ENCODE data around the gene MINDY3.
A peak's percentile ranks its signal among the peaks of the same experiment; 100 is the strongest.

MINDY3 gene

DNA sequence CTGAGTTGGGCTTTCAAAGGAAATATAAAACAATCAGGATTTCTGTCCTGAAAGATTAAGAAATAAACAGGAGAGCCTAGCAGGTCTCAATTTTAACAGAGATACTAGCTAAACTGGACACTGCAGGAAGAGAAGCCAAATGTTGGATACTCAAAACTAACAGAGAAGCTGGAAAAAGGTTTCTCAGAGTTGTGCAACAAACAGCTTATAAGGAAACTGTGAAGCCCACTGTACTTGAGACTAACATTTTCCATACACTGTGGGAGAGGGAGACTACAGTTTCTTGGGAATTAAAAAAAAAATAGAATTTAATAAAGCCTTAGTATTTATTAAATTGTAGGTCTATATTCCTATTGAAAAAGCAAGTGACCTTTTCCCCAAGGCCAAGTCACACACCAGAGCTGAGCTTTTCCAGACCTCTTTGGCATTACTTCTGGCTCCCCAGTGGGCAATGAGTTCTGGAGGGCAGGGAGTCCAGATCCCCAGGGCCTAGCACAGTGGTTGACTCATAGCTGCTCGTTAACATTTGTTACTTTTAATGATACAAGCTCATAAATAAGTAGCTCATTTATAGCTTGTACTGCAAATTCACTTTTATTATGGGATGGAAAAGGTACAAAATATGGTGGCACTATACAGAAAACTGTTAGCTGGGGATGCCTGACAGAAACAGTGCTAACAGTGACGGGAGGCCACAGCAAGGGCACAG lies 68.3 kb downstream of the MINDY3 start:
- Histone ChIP-seq H3K27ac (ENCODE audit: low read depth, low read length) (peak overlapping the region; percentile 65), H3K14ac (ENCODE audit: low read length) (peak overlapping the region; percentile 30), H3K4me2 (ENCODE audit: low read length) (no peak overlapping the region), H3K27me3 (ENCODE audit: insufficient read depth, low read length) (no peaks in the 10 kb centered on the region), H4K12ac (ENCODE audit: low read depth, low read length) (no peak overlapping the region), H3K4ac (ENCODE audit: low read depth, low read length) (no peak overlapping the region), H2AFZ (ENCODE audit: insufficient read depth, low read length, poor library complexity) (no peak overlapping the region), H4K91ac (ENCODE audit: low read depth, low read length) (peak overlapping the region; percentile 55), H2BK12ac (ENCODE audit: low read length) (peak overlapping the region; percentile 89), H3K23ac (ENCODE audit: low read length) (no peak overlapping the region), H2AK5ac (ENCODE audit: low read length) (no peak overlapping the region), H3K4me1 (ENCODE audit: control insufficient read depth in 1 of 2, insufficient read depth in 2 of 2, low read length in 2 of 2) (peaks cover 4 to 10% of the 10 kb centered on the region in 2 experiments), H2BK120ac (ENCODE audit: insufficient read depth, low read length, poor library complexity) (peak overlapping the region; percentile 66), H2BK5ac (ENCODE audit: low read depth, low read length, poor library complexity) (no peak overlapping the region), H4K8ac (ENCODE audit: low read depth, low read length) (no peak overlapping the region), H3K9me3 (ENCODE audit: insufficient read depth, low read depth, low read length) (no peaks in the 10 kb centered on the region), H3K18ac (ENCODE audit: low read length) (no peak overlapping the region), H3K79me1 (ENCODE audit: low read length) (no peaks in the 10 kb centered on the region), H3K9ac (ENCODE audit: low read length) (no peak overlapping the region), H3K36me3 (ENCODE audit: control insufficient read depth in 1 of 2, insufficient read depth in 2 of 2, low read length in 2 of 2) (no peaks in the 10 kb centered on the region), H3K79me2 (ENCODE audit: control insufficient read depth, insufficient read depth, low read length, poor library complexity) (no peaks in the 10 kb centered on the region), H3K4me3 (ENCODE audit: low read depth, low read length) (no peak overlapping the region)
- DNase-seq: no peak
- WGBS (ENCODE audit: extremely low coverage, insufficient coverage, insufficient read length): no CpG with 5 or more reads among the region's 2 CpGs

DNA sequence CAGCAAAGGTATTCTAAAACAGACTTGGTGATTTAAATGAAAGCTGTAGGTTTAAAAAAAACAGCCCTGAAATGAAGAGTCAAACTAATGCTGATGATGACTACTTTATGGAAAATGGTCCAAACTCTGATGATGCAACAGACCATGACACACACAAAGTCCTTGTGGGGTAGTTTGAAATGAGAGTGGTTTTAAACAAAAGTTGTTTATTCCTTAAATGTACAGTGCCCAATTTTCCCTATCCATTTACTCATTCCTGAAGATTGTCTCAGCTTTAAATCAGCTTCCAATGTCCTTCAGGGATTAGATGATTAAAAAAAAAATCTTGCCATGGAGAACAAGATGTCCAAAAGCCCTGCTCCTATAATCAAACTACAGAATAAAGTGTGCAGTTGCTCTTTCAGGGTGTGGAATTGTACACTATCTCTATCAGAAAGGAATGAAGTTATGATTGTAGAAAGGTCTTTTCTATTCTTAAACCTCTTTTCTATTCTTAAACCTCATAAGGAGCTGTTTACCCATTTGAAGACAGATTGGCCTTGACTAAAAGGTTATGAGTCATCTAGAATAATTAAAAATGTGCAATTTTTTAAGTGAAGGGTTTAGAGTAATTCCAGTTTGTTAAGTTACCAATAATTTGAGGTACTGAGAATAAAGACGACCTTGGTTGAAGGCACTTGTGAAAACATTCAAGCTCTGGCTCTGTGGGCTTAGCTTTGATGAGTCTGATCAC lies 70.3 kb downstream of the MINDY3 start:
- Histone ChIP-seq H4K12ac (ENCODE audit: low read depth, low read length) (no peak overlapping the region), H2BK12ac (ENCODE audit: low read length) (no peak overlapping the region), H3K9me3 (ENCODE audit: insufficient read depth, low read depth, low read length) (no peaks in the 10 kb centered on the region), H2BK5ac (ENCODE audit: low read depth, low read length, poor library complexity) (no peak overlapping the region), H3K23ac (ENCODE audit: low read length) (no peak overlapping the region), H3K9ac (ENCODE audit: low read length) (no peak overlapping the region), H4K91ac (ENCODE audit: low read depth, low read length) (no peak overlapping the region), H3K79me1 (ENCODE audit: low read length) (peaks cover 2% of the 10 kb centered on the region), H2BK120ac (ENCODE audit: insufficient read depth, low read length, poor library complexity) (no peak overlapping the region), H3K4me2 (ENCODE audit: low read length) (no peak overlapping the region), H3K27ac (ENCODE audit: low read depth, low read length) (no peak overlapping the region), H3K79me2 (ENCODE audit: control insufficient read depth, insufficient read depth, low read length, poor library complexity) (no peaks in the 10 kb centered on the region), H3K27me3 (ENCODE audit: insufficient read depth, low read length) (no peaks in the 10 kb centered on the region), H3K4me3 (ENCODE audit: low read depth, low read length) (no peak overlapping the region), H4K8ac (ENCODE audit: low read depth, low read length) (no peak overlapping the region), H3K4me1 (ENCODE audit: control insufficient read depth in 1 of 2, insufficient read depth in 2 of 2, low read length in 2 of 2) (peaks cover 7 to 14% of the 10 kb centered on the region in 2 experiments), H3K4ac (ENCODE audit: low read depth, low read length) (no peak overlapping the region), H3K14ac (ENCODE audit: low read length) (no peak overlapping the region), H2AFZ (ENCODE audit: insufficient read depth, low read length, poor library complexity) (no peak overlapping the region), H3K36me3 (ENCODE audit: control insufficient read depth in 1 of 2, insufficient read depth in 2 of 2, low read length in 2 of 2) (peaks cover 0 to 1% of the 10 kb centered on the region in 2 experiments), H2AK5ac (ENCODE audit: low read length) (no peak overlapping the region), H3K18ac (ENCODE audit: low read length) (no peak overlapping the region)
- DNase-seq: no peak
- no CpG with 5 or more reads among the region's 1 CpG for WGBS (ENCODE audit: extremely low coverage, insufficient coverage, insufficient read length)

DNA sequence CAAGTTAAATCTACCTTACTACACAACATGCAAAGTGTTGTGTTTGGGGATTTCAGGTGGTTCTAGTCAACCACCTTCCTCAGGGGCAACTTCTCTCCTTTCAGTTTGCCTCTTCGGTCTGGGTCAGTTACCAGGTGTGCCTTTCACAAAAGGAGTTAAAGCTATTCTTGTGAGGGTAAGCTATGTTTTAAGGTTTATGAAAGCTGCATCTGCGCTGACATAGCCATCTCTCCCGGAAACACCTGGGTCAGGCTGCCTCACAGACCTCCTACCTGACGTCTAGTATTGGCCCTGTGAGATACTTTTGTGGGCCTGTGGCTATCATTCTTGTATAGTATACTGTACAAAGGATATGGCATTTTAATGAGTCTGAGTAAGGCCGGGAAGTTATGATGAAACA lies 72.9 kb downstream of the MINDY3 start:
- H3K4me3 ChIP-seq (ENCODE audit: low read depth, low read length): no peak overlapping the region
- no peaks in the 10 kb centered on the region for H3K9me3 ChIP-seq (ENCODE audit: insufficient read depth, low read depth, low read length)
- no peak overlapping the region for H3K18ac ChIP-seq (ENCODE audit: low read length)
- WGBS (ENCODE audit: extremely low coverage, insufficient coverage, insufficient read length): no CpG with 5 or more reads among the region's 5 CpGs
- no peaks in the 10 kb centered on the region for H3K79me2 ChIP-seq (ENCODE audit: control insufficient read depth, insufficient read depth, low read length, poor library complexity)
- H3K4me1 ChIP-seq (ENCODE audit: control insufficient read depth in 1 of 2, insufficient read depth in 2 of 2, low read length in 2 of 2): peaks cover 15 to 22% of the 10 kb centered on the region in 2 experiments
- no peak overlapping the region for H4K12ac ChIP-seq (ENCODE audit: low read depth, low read length)
- peaks cover 0 to 1% of the 10 kb centered on the region in 2 experiments for H3K36me3 ChIP-seq (ENCODE audit: control insufficient read depth in 1 of 2, insufficient read depth in 2 of 2, low read length in 2 of 2)
- H3K4me2 ChIP-seq (ENCODE audit: low read length): no peak overlapping the region
- no peak for DNase-seq
- no peak overlapping the region for H2BK120ac ChIP-seq (ENCODE audit: insufficient read depth, low read length, poor library complexity)
- H3K4ac ChIP-seq (ENCODE audit: low read depth, low read length): no peak overlapping the region
- H3K27ac ChIP-seq (ENCODE audit: low read depth, low read length): no peak overlapping the region
- H4K8ac ChIP-seq (ENCODE audit: low read depth, low read length): no peak overlapping the region
- H2AK5ac ChIP-seq (ENCODE audit: low read length): peak overlapping the region; percentile 52
- no peak overlapping the region for H3K23ac ChIP-seq (ENCODE audit: low read length)
- H4K91ac ChIP-seq (ENCODE audit: low read depth, low read length): no peak overlapping the region
- no peaks in the 10 kb centered on the region for H3K27me3 ChIP-seq (ENCODE audit: insufficient read depth, low read length)
- peaks cover 7% of the 10 kb centered on the region for H3K79me1 ChIP-seq (ENCODE audit: low read length)
- no peak overlapping the region for H3K9ac ChIP-seq (ENCODE audit: low read length)
- no peak overlapping the region for H2BK12ac ChIP-seq (ENCODE audit: low read length)
- no peak overlapping the region for H2BK5ac ChIP-seq (ENCODE audit: low read depth, low read length, poor library complexity)
- no peak overlapping the region for H3K14ac ChIP-seq (ENCODE audit: low read length)
- no peak overlapping the region for H2AFZ ChIP-seq (ENCODE audit: insufficient read depth, low read length, poor library complexity)

DNA sequence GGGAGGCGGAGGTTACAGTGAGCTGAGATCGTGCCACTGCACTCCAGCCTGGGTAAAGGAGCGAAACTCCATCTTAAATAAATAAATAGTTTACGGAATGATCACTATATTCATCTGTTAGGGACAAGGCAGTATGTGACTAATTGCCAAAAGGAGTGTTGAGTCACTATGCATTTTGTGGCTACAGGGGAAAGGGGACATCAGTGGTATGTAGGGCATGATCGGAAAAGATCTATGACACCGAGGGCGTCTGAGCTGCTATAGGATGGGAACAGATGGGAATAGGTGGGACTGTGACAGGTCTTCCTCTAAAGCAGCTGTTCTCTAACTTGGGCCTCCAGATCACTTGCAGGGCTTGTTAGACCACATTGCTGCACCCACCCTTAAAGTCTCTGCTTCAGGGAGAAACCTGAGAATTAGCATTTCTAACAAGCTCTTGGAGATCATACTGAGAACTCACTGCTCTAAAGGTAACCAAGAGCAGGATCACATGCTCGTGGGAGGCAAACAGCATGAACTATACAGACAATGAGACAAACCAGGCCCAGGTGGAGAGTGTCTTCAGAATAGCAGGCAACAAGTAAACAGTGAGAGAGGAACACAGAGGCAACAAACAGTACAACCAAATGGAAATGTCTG lies 75.5 kb downstream of the MINDY3 start:
- H2AFZ ChIP-seq (ENCODE audit: insufficient read depth, low read length, poor library complexity): no peak overlapping the region
- no peak overlapping the region for H2AK5ac ChIP-seq (ENCODE audit: low read length)
- H3K23ac ChIP-seq (ENCODE audit: low read length): no peak overlapping the region
- H4K91ac ChIP-seq (ENCODE audit: low read depth, low read length): peak overlapping the region; percentile 66
- peaks cover 11 to 16% of the 10 kb centered on the region in 2 experiments for H3K4me1 ChIP-seq (ENCODE audit: control insufficient read depth in 1 of 2, insufficient read depth in 2 of 2, low read length in 2 of 2)
- no peak overlapping the region for H3K4ac ChIP-seq (ENCODE audit: low read depth, low read length)
- peak overlapping the region; percentile 24 for H2BK12ac ChIP-seq (ENCODE audit: low read length)
- peak overlapping the region; percentile 11 for H4K8ac ChIP-seq (ENCODE audit: low read depth, low read length)
- peak overlapping the region; percentile 1 for H2BK120ac ChIP-seq (ENCODE audit: insufficient read depth, low read length, poor library complexity)
- peak overlapping the region; percentile 59 for H3K14ac ChIP-seq (ENCODE audit: low read length)
- peaks cover 2 to 3% of the 10 kb centered on the region in 2 experiments for H3K36me3 ChIP-seq (ENCODE audit: control insufficient read depth in 1 of 2, insufficient read depth in 2 of 2, low read length in 2 of 2)
- no peaks in the 10 kb centered on the region for H3K79me2 ChIP-seq (ENCODE audit: control insufficient read depth, insufficient read depth, low read length, poor library complexity)
- H3K4me2 ChIP-seq (ENCODE audit: low read length): peak overlapping the region; percentile 38
- H3K27me3 ChIP-seq (ENCODE audit: insufficient read depth, low read length): no peaks in the 10 kb centered on the region
- peak overlapping the region; percentile 72 for H3K27ac ChIP-seq (ENCODE audit: low read depth, low read length)
- H3K9ac ChIP-seq (ENCODE audit: low read length): no peak overlapping the region
- no peaks in the 10 kb centered on the region for H3K9me3 ChIP-seq (ENCODE audit: insufficient read depth, low read depth, low read length)
- no CpG with 5 or more reads among the region's 8 CpGs for WGBS (ENCODE audit: extremely low coverage, insufficient coverage, insufficient read length)
- no peak overlapping the region for H3K4me3 ChIP-seq (ENCODE audit: low read depth, low read length)
- H3K79me1 ChIP-seq (ENCODE audit: low read length): peaks cover 7% of the 10 kb centered on the region
- H3K18ac ChIP-seq (ENCODE audit: low read length): peak overlapping the region; percentile 60
- H2BK5ac ChIP-seq (ENCODE audit: low read depth, low read length, poor library complexity): peak overlapping the region; percentile 65
- peak; percentile 37 to 58 for DNase-seq
- no peak overlapping the region for H4K12ac ChIP-seq (ENCODE audit: low read depth, low read length)
